Forelimb muscle (tissue), 1 donor: ENCODE data around the gene RPL41. TPM values are rescaled to one million over a fixed set of nuclear protein-coding genes. Genes with fewer than 3 reads are reported as not detected.
A peak's percentile ranks its signal among the peaks of the same experiment; 100 is the strongest.
"Not testable (repeated sequence)": the region's sequence is repeated elsewhere in the genome, so short reads cannot be mapped to it uniquely, and the experiment has no call there.

Experiments used
- DNase-seq: peaks from one replicate; pipeline ENCODE4 v3.0.0-alpha.2; 2013; ENCODE audit warnings: low read depth
- polyA plus RNA-seq: library from polyadenylated mRNA; unstranded; fragments of 120-200 nt; gene quantifications from one replicate; pipeline ENCODE4 v1.2.1, GENCODE V29; 2013; ENCODE audit not compliant: insufficient read length

Gene RPL41
- polyA plus RNA-seq, 1 donor = 5,976 TPM

GRCh38 chr12:56154818-56155217 is 38.4 kb downstream of the RPL41 start:
- no peak for DNase-seq

- no peak for DNase-seq
Measured at GRCh38 chr12:56155256-56155845, 38.9 kb downstream of the RPL41 start.

- not testable (repeated sequence) for DNase-seq
Measured at GRCh38 chr12:56156464-56157200, 40.2 kb downstream of the RPL41 start.

- DNase-seq = peak; percentile 78
Measured at GRCh38 chr12:56157201-56158028, 41.0 kb downstream of the RPL41 start.

- peak; percentile 98 for DNase-seq
Measured at GRCh38 chr12:56158029-56158925, 41.8 kb downstream of the RPL41 start, which contains the start of gene MYL6. Gene MYL6 (plus strand): TSS chr12:56158359. CDS start chr12:56158402, 43 bp downstream.

GRCh38 chr12:56158926-56159461 is 42.6 kb downstream of the RPL41 start:
- no peak for DNase-seq

- no peak for DNase-seq
Measured at GRCh38 chr12:56159482-56160192, 43.2 kb downstream of the RPL41 start.

- no peak for DNase-seq
Measured at GRCh38 chr12:56160193-56160763, 43.8 kb downstream of the RPL41 start.

GRCh38 chr12:56160894-56161689 is 44.7 kb downstream of the RPL41 start:
- no peak for DNase-seq

- DNase-seq = no peak
Measured at GRCh38 chr12:56161690-56162351, 45.4 kb downstream of the RPL41 start.

- no peak for DNase-seq
Measured at GRCh38 chr12:56162468-56163290, 46.2 kb downstream of the RPL41 start.

GRCh38 chr12:56163533-56164344 is 47.3 kb downstream of the RPL41 start:
- no peak for DNase-seq

GRCh38 chr12:56164345-56164729 is 47.9 kb downstream of the RPL41 start:
- DNase-seq = no peak

- no peak for DNase-seq
Measured at GRCh38 chr12:56165369-56165768, 48.9 kb downstream of the RPL41 start.
